ENCODE measurements around the gene PLET1.

DNA sequence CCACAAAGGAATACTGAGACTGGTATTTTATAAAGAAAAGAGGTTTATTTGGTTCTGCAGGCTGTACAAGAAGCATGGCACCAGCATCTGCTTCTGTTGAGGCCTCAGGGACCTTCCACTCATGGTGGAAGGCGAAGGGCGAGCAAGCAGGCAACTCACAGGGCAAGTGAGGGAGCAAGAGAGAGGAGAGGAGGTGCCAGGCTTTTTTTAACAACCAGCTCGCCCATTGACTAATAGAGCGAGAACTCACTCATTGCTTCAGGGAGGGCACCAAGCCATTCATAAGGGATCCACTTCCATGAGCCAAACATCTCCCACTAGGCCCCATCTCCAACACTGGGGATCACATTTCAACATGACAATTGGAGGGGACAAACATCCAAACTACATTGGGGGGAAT, 33.2 kb downstream of the PLET1 start:
- TF ChIP-seq, protein P1, sequence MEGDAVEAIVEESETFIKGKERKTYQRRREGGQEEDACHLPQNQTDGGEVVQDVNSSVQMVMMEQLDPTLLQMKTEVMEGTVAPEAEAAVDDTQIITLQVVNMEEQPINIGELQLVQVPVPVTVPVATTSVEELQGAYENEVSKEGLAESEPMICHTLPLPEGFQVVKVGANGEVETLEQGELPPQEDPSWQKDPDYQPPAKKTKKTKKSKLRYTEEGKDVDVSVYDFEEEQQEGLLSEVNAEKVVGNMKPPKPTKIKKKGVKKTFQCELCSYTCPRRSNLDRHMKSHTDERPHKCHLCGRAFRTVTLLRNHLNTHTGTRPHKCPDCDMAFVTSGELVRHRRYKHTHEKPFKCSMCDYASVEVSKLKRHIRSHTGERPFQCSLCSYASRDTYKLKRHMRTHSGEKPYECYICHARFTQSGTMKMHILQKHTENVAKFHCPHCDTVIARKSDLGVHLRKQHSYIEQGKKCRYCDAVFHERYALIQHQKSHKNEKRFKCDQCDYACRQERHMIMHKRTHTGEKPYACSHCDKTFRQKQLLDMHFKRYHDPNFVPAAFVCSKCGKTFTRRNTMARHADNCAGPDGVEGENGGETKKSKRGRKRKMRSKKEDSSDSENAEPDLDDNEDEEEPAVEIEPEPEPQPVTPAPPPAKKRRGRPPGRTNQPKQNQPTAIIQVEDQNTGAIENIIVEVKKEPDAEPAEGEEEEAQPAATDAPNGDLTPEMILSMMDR (IDR thresholded peaks at IDR 0.05; ENCODE audit: low read length), result no peak
- TF ChIP-seq EZH2 (optimal IDR thresholded peaks at IDR 0.05; ENCODE audit: low read depth, low read length), result no peak
- no peak for TF ChIP-seq EZH2phosphoT487 (IDR thresholded peaks at IDR 0.05; ENCODE audit: low read length)

Measured in MM.1S (cell line).